NCI-H128 (cell line): Measurements from ENCODE around the gene ARMH1.
"Not testable (repeated sequence)": the region's sequence is repeated elsewhere in the genome, so short reads cannot be mapped to it uniquely, and the experiment has no call there.

Experiments
- DNase-seq: peaks from one replicate; lab custom pipeline; 2025; ENCODE audit not compliant: unreplicated experiment; lab: John Stamatoyannopoulos, UW

Gene ARMH1

GRCh38 chr1:44666719-44667118 lies 7.8 kb upstream of the ARMH1 start:
- not testable (repeated sequence) for DNase-seq

DNA sequence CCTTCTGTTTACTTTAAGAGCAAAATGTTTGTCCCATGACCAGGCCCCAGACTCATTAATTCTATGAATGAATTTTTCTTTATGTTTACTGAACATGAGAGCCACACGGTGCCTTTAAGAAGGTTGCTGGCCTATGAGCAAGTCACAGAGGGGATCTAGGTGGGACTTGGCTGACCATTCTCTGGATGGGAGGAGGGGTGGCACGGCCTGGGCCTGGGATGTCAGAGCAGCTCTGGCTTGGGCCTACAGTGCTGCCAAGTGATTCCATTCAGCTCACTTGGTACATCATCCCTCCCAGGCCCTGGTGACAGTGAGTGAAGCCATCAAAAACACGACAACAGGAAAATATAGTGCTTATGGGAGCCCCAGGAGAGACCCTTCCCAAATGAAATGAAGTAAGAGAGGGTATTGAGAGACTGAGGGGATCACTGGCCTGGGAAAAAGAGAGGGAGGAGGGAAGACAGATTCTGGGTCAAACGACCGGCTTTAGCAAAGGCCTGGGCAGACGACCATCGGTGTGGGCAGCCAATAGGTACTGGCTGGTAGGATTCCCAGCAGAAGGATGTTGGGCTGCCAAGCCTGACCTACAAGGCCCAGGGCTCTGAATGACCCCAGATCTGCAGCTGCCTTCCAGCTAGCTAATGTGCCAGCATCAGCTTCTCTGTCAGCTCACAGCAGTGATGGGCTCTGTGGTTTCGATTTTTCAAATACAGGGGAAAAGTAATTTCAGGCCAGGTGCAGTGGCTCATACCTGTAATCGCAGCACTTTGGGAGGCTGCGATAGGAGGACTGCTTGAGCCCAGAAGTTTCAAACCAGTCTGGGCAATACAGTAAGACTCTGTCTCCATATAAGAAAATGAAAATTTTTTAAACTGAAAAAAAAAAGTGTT lies 3.5 kb upstream of the ARMH1 start:
- DNase-seq = no peak

GRCh38 chr1:44672254-44672955 lies 2.1 kb upstream of the ARMH1 start:
- no peak for DNase-seq

DNA sequence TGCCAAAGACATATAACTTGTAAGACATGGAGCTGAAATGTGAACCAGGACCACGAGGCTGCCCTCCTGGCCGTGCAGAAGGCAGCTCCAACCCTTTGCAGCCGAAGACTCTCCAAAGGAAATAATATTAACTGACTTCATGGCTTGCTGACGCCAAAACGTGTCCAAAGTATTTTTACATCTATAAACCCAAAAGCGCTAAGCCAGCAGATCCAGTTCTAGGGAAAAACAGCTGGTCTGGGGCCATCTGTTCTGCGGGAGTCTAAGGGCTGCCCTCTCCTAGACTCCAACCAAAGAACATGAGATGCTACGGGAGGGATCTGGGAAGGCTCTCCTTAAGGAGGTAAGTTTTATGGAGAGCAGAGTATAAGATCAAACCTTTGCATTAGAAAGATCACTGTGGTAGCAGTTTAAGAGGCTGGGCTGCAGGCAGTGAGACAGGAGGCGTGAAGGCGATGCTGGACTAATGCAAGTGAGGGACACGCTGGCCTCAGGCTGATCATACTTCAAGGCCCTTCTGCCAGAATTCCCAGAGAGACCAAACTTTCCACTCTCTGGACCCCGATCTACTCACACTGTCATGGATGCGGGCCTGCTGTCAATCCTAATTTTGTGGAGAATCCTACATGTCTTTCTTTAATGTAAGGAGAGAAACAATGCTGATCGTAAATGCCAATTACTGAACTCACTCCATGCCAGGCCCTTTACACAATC lies 1.4 kb upstream of the ARMH1 start:
- DNase-seq = no peak

- DNase-seq = no peak
Observed at GRCh38 chr1:44673675-44674112, 820 bp upstream of the ARMH1 start.

- no peak for DNase-seq
Observed at GRCh38 chr1:44675186-44675585, 672 bp downstream of the ARMH1 start.

DNA sequence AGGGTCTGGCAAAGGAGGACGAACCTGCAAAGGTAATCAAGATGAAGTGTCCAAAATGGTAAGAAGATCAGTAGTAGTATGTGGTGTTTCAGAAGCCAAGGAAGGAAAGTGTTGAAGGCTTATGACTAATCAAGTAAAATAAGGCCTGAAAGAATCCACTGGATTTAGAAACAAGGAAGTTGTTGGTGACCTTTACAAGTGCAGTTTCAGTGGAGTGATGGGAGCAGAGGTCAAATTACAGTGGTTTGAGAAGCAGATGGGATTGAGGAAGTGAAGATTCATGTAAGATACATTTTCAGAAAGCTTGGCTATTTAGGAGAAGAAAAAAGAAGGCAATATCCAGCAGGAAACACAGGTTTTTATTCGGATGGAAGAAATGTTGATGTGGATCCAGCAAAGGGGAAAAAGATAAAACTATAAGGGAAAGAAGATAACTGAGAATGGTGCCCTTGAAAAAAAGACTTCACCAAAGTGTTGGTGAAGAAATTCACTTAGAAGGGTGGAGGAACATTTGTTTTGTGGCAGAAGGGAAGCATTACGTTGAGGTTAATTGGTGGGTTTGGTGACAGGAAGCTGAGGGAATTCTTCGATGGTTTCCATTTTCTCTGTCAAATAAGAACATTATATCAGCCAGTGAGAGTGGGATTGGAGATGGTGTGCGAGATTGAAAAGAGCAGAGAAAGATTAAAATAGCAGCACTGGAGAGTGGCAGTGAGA lies 2.1 kb downstream of the ARMH1 start:
- no peak for DNase-seq

GRCh38 chr1:44677201-44677766 lies 2.8 kb downstream of the ARMH1 start:
- no peak for DNase-seq

- DNase-seq = no peak
Observed at GRCh38 chr1:44678120-44678519, 3.6 kb downstream of the ARMH1 start.

DNA sequence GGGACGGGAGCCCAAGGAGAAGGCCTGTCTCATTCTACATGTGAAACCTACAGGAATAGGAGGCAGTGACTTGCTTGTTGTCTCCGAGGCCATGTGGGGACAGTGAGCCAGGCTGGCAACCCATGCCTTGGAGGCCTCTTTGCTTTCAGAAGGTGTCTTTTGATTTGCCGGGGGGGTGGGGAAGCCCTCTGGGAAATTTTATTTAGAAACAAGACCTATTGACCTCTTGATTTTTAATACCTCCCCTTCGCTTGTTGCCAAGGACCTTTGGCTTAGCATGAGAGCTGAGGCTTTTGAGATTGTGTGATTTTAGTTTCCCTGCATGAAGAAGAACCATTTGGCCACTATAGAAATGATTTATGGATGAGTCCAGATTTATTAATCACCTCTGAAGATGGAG lies 4.1 kb downstream of the ARMH1 start:
- DNase-seq = no peak

DNA sequence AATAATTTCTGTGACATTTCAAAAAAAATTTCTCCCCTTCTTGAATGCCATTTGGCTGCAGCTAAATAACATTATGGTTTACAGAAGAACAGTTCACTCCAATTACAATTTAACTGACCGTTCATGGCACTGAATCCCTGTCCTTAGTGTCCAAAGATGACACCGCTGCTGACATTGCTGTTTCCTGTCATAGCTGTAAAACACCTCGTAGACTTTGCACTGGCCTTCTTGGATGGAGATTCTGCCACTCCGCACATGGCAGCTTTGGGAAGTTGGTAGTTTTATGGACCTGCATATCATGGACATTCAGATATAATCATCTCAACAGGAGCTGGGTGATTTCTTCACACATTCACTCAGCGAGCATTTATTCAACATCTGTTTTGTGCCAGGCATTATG lies 5.0 kb downstream of the ARMH1 start:
- no peak for DNase-seq

DNA sequence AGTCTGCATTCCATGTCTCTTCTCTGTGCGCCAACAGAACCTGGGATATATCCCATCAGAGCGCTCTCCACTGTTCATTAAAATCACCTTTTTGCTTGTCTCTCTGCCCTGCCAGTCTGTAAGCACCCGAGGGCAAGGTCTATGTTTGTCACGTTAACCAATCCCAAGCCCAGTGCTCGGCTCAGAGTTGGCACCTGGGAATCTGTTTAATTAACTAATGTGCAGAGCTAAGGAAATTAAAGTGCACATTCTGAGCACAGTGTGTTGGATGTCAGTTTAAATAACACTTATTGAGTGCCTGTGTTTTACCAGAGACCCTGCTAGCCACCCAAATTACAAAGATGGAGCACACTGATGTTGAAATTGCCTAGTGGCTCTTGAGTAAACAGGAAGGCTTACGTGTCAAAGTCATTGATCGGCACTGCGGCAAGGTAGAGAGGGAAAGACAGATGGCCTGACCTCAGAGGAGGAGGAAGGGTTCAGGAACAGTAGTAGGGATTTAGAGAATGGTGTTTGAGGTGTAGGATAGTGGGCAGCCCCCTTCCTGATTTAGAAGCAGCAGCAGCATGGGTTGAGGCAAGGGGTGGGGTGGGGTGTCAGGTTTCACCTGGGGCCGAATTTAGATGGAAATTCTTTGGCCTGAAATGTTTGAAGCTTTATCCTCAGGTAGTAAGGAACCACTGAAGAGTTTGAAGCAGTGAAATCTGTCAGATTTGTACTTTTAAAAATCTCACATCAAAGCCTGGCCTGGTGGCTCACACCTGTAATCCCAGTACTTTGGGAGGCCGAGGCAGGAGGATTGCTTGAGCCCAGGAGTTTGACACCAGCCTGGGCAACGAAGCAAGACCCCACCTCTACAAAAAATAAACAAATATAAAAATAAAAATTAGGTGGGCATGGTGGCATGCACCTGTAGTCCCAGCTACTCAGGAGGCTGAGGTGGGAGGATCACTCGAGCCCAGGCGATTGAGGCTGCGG lies 7.7 kb downstream of the ARMH1 start:
- DNase-seq = no peak

DNA sequence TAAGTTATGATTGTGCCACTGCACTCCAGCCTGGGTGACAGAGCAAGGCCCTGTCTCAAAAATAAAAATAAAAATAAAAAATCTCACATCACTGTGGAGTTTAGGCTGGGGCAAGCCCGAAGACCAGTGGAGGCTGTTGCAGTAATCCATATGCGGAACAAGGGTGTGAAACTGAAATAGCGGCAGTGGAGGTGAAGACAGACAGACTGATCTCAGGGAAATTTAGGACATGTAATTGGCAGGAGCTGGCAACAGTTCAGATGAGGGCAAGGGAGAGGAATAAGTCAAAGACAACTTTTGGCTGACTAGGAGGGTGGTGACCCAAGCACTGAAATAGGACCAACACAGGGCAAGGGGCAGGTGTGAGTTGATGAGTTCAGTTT lies 8.4 kb downstream of the ARMH1 start:
- DNase-seq = no peak

DNA sequence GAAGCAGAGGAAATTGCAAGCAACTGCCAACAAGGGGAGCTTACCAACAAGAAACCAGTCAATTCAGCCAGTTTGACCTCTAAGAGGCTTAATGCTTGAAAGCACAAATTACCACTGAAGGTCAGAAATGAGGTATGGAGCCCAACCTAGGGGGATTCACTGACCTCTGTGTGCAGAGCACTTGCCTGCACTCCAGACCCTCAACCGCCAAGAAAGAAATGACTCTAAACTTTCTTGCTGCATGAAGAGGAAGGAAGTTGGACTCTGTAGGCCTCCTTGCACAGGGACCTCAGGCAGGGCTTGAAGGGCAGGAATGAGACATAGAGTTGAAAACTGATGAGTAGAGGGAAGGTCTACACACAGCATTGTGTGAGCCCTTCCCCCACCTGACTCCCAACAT lies 10.0 kb downstream of the ARMH1 start:
- DNase-seq = no peak

DNA sequence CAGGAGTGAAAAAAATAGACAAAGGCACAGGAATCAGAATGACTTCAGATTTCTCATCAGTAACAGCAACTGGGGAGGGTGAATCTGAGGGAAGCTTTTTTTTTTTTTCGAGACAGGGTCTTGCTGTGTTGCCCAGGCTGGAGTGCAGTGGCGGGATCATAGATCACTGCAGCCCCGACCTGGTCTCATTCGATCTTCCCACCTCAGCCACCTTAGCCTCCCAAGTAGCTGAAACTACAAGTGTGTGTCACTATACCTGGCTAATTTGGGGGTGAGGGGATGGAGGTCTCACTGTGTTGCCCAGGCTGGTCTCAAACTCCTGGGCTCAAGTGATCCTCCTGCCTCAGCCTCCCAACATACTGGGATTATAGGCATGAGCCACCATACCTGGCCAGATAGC lies 10.7 kb downstream of the ARMH1 start:
- no peak for DNase-seq

GRCh38 chr1:44685881-44686280 lies 11.4 kb downstream of the ARMH1 start:
- DNase-seq = no peak

- DNase-seq = no peak
Observed at GRCh38 chr1:44688760-44689446, 14.4 kb downstream of the ARMH1 start.

GRCh38 chr1:44689447-44689765 lies 14.9 kb downstream of the ARMH1 start:
- DNase-seq = no peak

DNA sequence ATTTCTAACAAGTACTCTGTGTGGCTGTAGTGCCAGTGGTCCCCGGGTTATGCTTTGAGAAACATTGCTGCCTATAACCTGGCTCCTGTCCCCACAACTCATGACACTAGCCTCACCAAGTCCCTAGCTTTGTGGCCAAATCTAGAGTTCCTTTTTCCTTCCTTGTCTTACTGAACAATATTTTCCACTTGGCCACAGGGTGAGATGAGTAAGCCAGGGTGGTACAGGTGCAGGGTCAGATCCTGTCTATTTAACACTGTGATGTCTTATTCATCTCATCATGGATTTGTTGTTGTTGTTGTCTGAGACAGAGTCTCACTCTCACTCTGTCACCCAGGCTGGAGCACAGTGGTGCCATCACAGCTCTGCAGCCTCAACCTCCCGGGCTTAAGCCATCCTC lies 18.6 kb downstream of the ARMH1 start:
- DNase-seq = no peak
